WI38 (cell line): Measurements from ENCODE around the gene HS2ST1.

ENCODE experiments used
- H3K4me3 ChIP-seq: 2 replicates; pipeline ENCODE4 v1.5.1; 2011; ENCODE audit warnings: low read depth, mild to moderate bottlenecking, control low read depth, low read length
- CTCF ChIP-seq: IDR thresholded peaks from 2 replicates; pipeline ENCODE4 v1.5.1; 2012; ENCODE audit warnings: low read depth, mild to moderate bottlenecking, control low read depth, low read length

HS2ST1 gene

GRCh38 chr1:87147851-87148250, 233.4 kb downstream of the HS2ST1 start:
- TF ChIP-seq CTCF: no peak

GRCh38 chr1:87148661-87149060, 234.2 kb downstream of the HS2ST1 start:
- no peak for TF ChIP-seq CTCF
- H3K4me3 ChIP-seq: no peak overlapping the region

More at GRCh38 chr1:87147851-87148250, 233.4 kb downstream of the HS2ST1 start:
- H3K4me3 ChIP-seq: no peak overlapping the region

- H3K4me3 ChIP-seq: no peak overlapping the region
- no peak for TF ChIP-seq CTCF
Observed at GRCh38 chr1:87149241-87150041, 235.0 kb downstream of the HS2ST1 start.

GRCh38 chr1:87150143-87150542, 235.7 kb downstream of the HS2ST1 start:
- H3K4me3 ChIP-seq: no peak overlapping the region
- TF ChIP-seq CTCF: no peak

GRCh38 chr1:87151500-87152421, 237.3 kb downstream of the HS2ST1 start:
- H3K4me3 ChIP-seq: peak overlapping the region; percentile 32; the same call in 1 of the 2 replicates
- TF ChIP-seq CTCF: no peak; the same call in 1 of the 2 replicates

- no peak for TF ChIP-seq CTCF
- no peak overlapping the region for H3K4me3 ChIP-seq
Observed at GRCh38 chr1:87154384-87154783, 239.9 kb downstream of the HS2ST1 start.
